PC-3 (cell line): ENCODE data around the gene ZSCAN1. TPM values are rescaled to one million over a fixed set of nuclear protein-coding genes. Genes with fewer than 3 reads are reported as not detected.

ENCODE experiments used
- ATAC-seq: fragments of 200-7000 bp; cut with Tn5 transposase; 2 replicates; pipeline ENCODE4 v1.9.1; 2020; ENCODE audit warnings: mild to moderate bottlenecking, moderate library complexity
- BruUV-seq: library from RNA; stranded (reverse); fragments of 400-500 nt; replicated peaks from 2 replicates; lab custom pipeline; 2021; lab: Mats Ljungman, UMichigan
- CTCF ChIA-PET: fragments of 300-600 bp; sonication (Branson Sonifier 250); formaldehyde crosslinking; loops from one replicate; lab custom pipeline; 2022; ENCODE audit warnings: antibody characterized with exemption; lab: Charles Lee
- POLR2A ChIA-PET: fragments of 300-600 bp; sonication (Branson Sonifier 250); formaldehyde crosslinking; loops from one replicate; lab custom pipeline; 2022; ENCODE audit warnings: antibody characterized with exemption; ENCODE audit not compliant: unreplicated experiment; lab: Charles Lee
- DNase-seq: peaks from one replicate; pipeline ENCODE4 v3.0.0-alpha.2; 2015
- H2AFZ ChIP-seq: fragments of 300-600 bp; sonication (generic); 2 replicates; pipeline ENCODE4 v1.6.0; 2016; ENCODE audit warnings: antibody characterized with exemption, low read length
- H3F3A ChIP-seq: fragments of 300-600 bp; sonication (generic); one replicate; pipeline ENCODE4 v1.6.0; 2017; ENCODE audit warnings: antibody characterized with exemption, low read length, control low read depth, mild to moderate bottlenecking; ENCODE audit not compliant: unreplicated experiment
- H3K27ac ChIP-seq: fragments of 300-600 bp; sonication (generic); 2 replicates; pipeline ENCODE4 v1.5.1; 2016; ENCODE audit warnings: mild to moderate bottlenecking, low read length
- H3K27me3 ChIP-seq: fragments of 300-600 bp; sonication (generic); 2 replicates; pipeline ENCODE4 v1.6.1; 2016; ENCODE audit warnings: low read length, mixed read lengths
- H3K36me3 ChIP-seq: fragments of 300-600 bp; sonication (generic); 2 replicates; pipeline ENCODE4 v1.6.1; 2016; ENCODE audit warnings: low read depth, mixed run types, low read length, mixed read lengths
- H3K4me1 ChIP-seq: fragments of 300-600 bp; sonication (generic); 2 replicates; pipeline ENCODE4 v1.5.1; 2016; ENCODE audit warnings: low read length; ENCODE audit not compliant: insufficient read depth
- H3K4me2 ChIP-seq: fragments of 300-600 bp; sonication (generic); 2 replicates; pipeline ENCODE4 v1.6.0; 2016; ENCODE audit warnings: low read length
- H3K4me3 ChIP-seq: fragments of 300-600 bp; sonication (generic); 2 replicates; pipeline ENCODE4 v1.5.1; 2016; ENCODE audit warnings: mild to moderate bottlenecking, low read length, mixed read lengths
- H3K79me2 ChIP-seq: fragments of 300-600 bp; sonication (generic); 2 replicates; pipeline ENCODE4 v1.6.1; 2017; ENCODE audit warnings: low read length, mixed read lengths
- H3K9ac ChIP-seq: fragments of 300-600 bp; sonication (generic); 2 replicates; pipeline ENCODE4 v1.6.0; 2016; ENCODE audit warnings: mild to moderate bottlenecking, low read length
- H3K9me2 ChIP-seq: fragments of 300-600 bp; sonication (generic); replicated peaks from 2 replicates; pipeline ENCODE4 v1.6.1; 2016; ENCODE audit warnings: mixed run types, low read length, mixed read lengths
- H3K9me3 ChIP-seq: fragments of 300-600 bp; sonication (generic); 2 replicates; pipeline ENCODE4 v1.6.1; 2016; ENCODE audit warnings: low read length, mixed read lengths
- H4K20me1 ChIP-seq: fragments of 300-600 bp; sonication (generic); 2 replicates; pipeline ENCODE4 v1.6.1; 2016; ENCODE audit warnings: low read length, mixed read lengths
- EZH2 ChIP-seq: fragments of 300-600 bp; sonication (generic); IDR thresholded peaks from one replicate; pipeline ENCODE4 v1.6.1; 2017; ENCODE audit warnings: antibody characterized with exemption, mild to moderate bottlenecking, low read length; ENCODE audit not compliant: unreplicated experiment
- EZH2phosphoT487 ChIP-seq: fragments of 300-600 bp; sonication (generic); IDR thresholded peaks from 2 replicates; pipeline ENCODE4 v1.6.1; 2018; ENCODE audit warnings: mild to moderate bottlenecking, antibody characterized with exemption, low read length, borderline replicate concordance
- intact Hi-C: fragments of 100-400 bp; cut with micrococcal nuclease; formaldehyde crosslinking; loops from 2 replicates; pipeline ENCODE4 v1.9.0; 2023
- total RNA-seq: library from RNA; depleted of rRNA; stranded (reverse); fragments of >200 nt; gene quantifications from 2 replicates; pipeline ENCODE4 v1.2.3, GENCODE V29; 2014
- TF ChIP-seq, protein P1 (sequence below): fragments of 300-600 bp; sonication (generic); conservative IDR thresholded peaks from 2 replicates; pipeline ENCODE4 v1.5.1; 2017; ENCODE audit warnings: antibody characterized with exemption, low read depth, mild to moderate bottlenecking, low read length

The ZSCAN1 gene
- total RNA-seq, 1 experiment from 2014 or later = not detected

- Histone ChIP-seq H3K36me3 (no peaks in the 10 kb centered on the region; the same call in 1 of the 2 replicates), H3K79me2 (no peaks in the 10 kb centered on the region), H3K27ac (no peak overlapping the region), H3K4me1 (no peaks in the 10 kb centered on the region), H4K20me1 (no peaks in the 10 kb centered on the region), H3K9me3 (peaks cover 46% of the 10 kb centered on the region), H3K9me2 (no peaks in the 10 kb centered on the region), H3F3A (no peaks in the 10 kb centered on the region), H3K9ac (no peak overlapping the region), H3K4me3 (no peak overlapping the region), H2AFZ (no peak overlapping the region), H3K4me2 (no peak overlapping the region), H3K27me3 (no peaks in the 10 kb centered on the region)
- CTCF ChIA-PET = no interaction called here
- BruUV-seq = no TSS peak
- intact Hi-C loops = no loop called here
- TF ChIP-seq, protein P1, sequence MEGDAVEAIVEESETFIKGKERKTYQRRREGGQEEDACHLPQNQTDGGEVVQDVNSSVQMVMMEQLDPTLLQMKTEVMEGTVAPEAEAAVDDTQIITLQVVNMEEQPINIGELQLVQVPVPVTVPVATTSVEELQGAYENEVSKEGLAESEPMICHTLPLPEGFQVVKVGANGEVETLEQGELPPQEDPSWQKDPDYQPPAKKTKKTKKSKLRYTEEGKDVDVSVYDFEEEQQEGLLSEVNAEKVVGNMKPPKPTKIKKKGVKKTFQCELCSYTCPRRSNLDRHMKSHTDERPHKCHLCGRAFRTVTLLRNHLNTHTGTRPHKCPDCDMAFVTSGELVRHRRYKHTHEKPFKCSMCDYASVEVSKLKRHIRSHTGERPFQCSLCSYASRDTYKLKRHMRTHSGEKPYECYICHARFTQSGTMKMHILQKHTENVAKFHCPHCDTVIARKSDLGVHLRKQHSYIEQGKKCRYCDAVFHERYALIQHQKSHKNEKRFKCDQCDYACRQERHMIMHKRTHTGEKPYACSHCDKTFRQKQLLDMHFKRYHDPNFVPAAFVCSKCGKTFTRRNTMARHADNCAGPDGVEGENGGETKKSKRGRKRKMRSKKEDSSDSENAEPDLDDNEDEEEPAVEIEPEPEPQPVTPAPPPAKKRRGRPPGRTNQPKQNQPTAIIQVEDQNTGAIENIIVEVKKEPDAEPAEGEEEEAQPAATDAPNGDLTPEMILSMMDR = no peak
- TF ChIP-seq EZH2phosphoT487 (no peak), EZH2 (no peak)
- POLR2A ChIA-PET = no interaction called here
- no peak for ATAC-seq
- DNase-seq = no peak
These were observed 57.6 kb downstream of the ZSCAN1 start for GRCh38 chr19:58091251-58091995.

GRCh38 chr19:58093071-58093470 is 59.2 kb downstream of the ZSCAN1 start:
- Histone ChIP-seq H3K9me2 (no peaks in the 10 kb centered on the region), H2AFZ (no peak overlapping the region), H3K27ac (no peak overlapping the region), H3K9ac (no peak overlapping the region), H3K4me1 (no peaks in the 10 kb centered on the region), H3F3A (no peaks in the 10 kb centered on the region), H3K4me2 (no peak overlapping the region), H3K27me3 (no peaks in the 10 kb centered on the region), H4K20me1 (no peaks in the 10 kb centered on the region), H3K79me2 (no peaks in the 10 kb centered on the region), H3K4me3 (no peak overlapping the region), H3K9me3 (peaks cover 42% of the 10 kb centered on the region), H3K36me3 (no peaks in the 10 kb centered on the region; the same call in 1 of the 2 replicates)
- DNase-seq (no peak), ATAC-seq (no peak)
- POLR2A ChIA-PET = no interaction called here
- BruUV-seq = no TSS peak
- intact Hi-C loops = no loop called here
- CTCF ChIA-PET = no interaction called here
- TF ChIP-seq EZH2phosphoT487 (no peak), EZH2 (no peak)
- TF ChIP-seq, protein P1 = no peak

- no peak for ATAC-seq
- no peak overlapping the region for H2AFZ ChIP-seq
- no TSS peak for BruUV-seq
These were observed 61.5 kb downstream of the ZSCAN1 start for GRCh38 chr19:58095328-58095727.

More at GRCh38 chr19:58095328-58095727, 61.5 kb downstream of the ZSCAN1 start:
- Histone ChIP-seq H3K9me2 (no peaks in the 10 kb centered on the region), H3K4me3 (no peak overlapping the region), H3F3A (no peaks in the 10 kb centered on the region), H3K4me1 (no peaks in the 10 kb centered on the region), H3K4me2 (no peak overlapping the region), H3K27me3 (no peaks in the 10 kb centered on the region), H3K9me3 (peaks cover 55% of the 10 kb centered on the region), H3K79me2 (no peaks in the 10 kb centered on the region), H3K36me3 (no peaks in the 10 kb centered on the region; the same call in 1 of the 2 replicates), H3K9ac (no peak overlapping the region), H3K27ac (no peak overlapping the region), H4K20me1 (no peaks in the 10 kb centered on the region)
- ChIA-PET POLR2A (no interaction called here), CTCF (no interaction called here)
- no peak for DNase-seq
- intact Hi-C loops = no loop called here
- TF ChIP-seq, protein P1 = no peak
- TF ChIP-seq EZH2phosphoT487 = no peak
- no peak for TF ChIP-seq EZH2
